ENCODE data around the gene DPYSL5. TPM values are rescaled to one million over a fixed set of nuclear protein-coding genes. Genes with fewer than 3 reads are reported as not detected.
A peak's percentile ranks its signal among the peaks of the same experiment; 100 is the strongest.

Gene DPYSL5
- total and polyA plus RNA-seq, 10 of the 15 experiments (the other 5 are each of a cell fraction or from before 2014, with no cell fraction given): not detected

DNA sequence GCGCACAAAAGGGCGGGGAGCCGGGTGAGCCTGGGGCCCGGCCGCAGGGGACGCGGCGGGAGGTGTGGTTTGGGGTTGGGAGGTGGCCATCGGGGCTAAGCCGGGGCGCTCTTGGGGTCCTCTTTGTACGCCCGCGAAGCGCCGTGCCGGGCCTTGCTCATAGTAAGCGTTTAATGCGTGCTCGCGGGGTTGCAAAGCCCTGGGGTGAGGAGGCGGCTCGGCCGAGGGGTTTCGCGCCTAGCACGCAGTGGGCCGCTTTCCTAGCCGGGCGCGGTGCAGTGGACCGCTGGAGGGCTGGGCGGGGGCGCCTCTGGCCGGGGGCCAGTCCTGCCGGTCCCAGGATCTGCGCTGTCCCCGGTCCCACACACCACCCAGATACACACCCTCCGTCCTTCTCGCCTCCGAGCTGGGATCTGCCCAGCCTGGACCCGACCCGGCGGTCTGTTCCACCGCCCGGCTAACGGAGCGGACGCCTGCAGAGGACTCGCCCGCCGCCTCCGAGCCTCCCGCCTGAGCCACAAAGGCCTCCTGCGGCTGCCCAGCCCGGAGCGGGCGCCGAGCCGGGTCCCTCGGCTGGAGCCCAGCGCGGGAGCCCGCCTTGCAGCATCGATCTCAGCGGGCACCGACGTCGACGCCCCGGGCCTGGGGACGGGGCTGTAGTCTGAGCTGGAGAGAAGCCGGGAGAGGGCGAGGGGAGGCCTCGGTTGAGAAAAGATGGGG is 564 bp downstream of the DPYSL5 start:
- Histone ChIP-seq H3K4me3 (no peak overlapping the region), H3K27ac (ENCODE audit: control insufficient read depth, insufficient read depth) (no peak overlapping the region), H3K4me1 (ENCODE audit: control insufficient read depth, insufficient read depth, low read length) (no peaks in the 10 kb centered on the region), H3K36me3 (ENCODE audit: control insufficient read depth in 2 of 2, insufficient read depth in 2 of 2, low read length in 1 of 2) (no peaks in the 10 kb centered on the region), H4K20me1 (ENCODE audit: control insufficient read depth, insufficient read depth) (no peaks in the 10 kb centered on the region), H3K9me3 (replicated peaks; ENCODE audit: control insufficient read depth, insufficient read depth, low read length) (no peaks in the 10 kb centered on the region), H3K27me3 (replicated peaks in 1 of 2; ENCODE audit: control insufficient read depth in 2 of 2, insufficient read depth in 2 of 2, low read length in 1 of 2) (peaks cover 18 to 27% of the 10 kb centered on the region in 2 experiments), H3K4me2 (ENCODE audit: control insufficient read depth, insufficient read depth) (no peak overlapping the region), H3K9ac (ENCODE audit: control insufficient read depth, insufficient read depth, low read length) (no peak overlapping the region), H3K79me2 (ENCODE audit: control insufficient read depth, insufficient read depth, low read length) (no peaks in the 10 kb centered on the region), H2AFZ (ENCODE audit: control insufficient read depth, low read depth, low read length) (no peak overlapping the region; the same call in 1 of the 2 replicates)
- in situ Hi-C loops (cut with MboI) (no loop called here), intact Hi-C loops (cut with micrococcal nuclease; ENCODE audit: unreplicated experiment) (loop anchor here (10.0 kb wide), 1 partner anchor 166 kb away; no protein-coding TSS in a partner anchor)
- BruUV-seq (replicated peaks): no TSS peak
- WGBS (ENCODE audit: insufficient coverage, insufficient replicate concordance, low lambda C conversion rate, missing lambda C conversion rate): 7% methylated on average over 66 of the region's 75 CpGs
- ChIA-PET POLR2A (no interaction called here), SMC1A (ENCODE audit: uncharacterized antibody, unreplicated experiment) (no interaction called here), CTCF (interaction anchor here (0.6 to 4.2 kb wide), 3 partner anchors 74 to 322 kb away, joined by 4 to 62 read pairs (median 17); no protein-coding TSS in a partner anchor), RAD21 (ENCODE audit: unreplicated experiment) (no interaction called here)
- DNase-seq (ENCODE audit: low read depth, low spot score) (no peak), ATAC-seq (no peak; the same call in 2 of the 3 replicates), FAIRE-seq (no peak)
- TF ChIP-seq RAD51 (IDR thresholded peaks at IDR 0.05) (no peak), MTA2 (IDR thresholded peaks at IDR 0.05; ENCODE audit: low read depth) (no peak), SUZ12 (IDR thresholded peaks at IDR 0.05; ENCODE audit: unreplicated experiment) (peak; percentile 58)

DNA sequence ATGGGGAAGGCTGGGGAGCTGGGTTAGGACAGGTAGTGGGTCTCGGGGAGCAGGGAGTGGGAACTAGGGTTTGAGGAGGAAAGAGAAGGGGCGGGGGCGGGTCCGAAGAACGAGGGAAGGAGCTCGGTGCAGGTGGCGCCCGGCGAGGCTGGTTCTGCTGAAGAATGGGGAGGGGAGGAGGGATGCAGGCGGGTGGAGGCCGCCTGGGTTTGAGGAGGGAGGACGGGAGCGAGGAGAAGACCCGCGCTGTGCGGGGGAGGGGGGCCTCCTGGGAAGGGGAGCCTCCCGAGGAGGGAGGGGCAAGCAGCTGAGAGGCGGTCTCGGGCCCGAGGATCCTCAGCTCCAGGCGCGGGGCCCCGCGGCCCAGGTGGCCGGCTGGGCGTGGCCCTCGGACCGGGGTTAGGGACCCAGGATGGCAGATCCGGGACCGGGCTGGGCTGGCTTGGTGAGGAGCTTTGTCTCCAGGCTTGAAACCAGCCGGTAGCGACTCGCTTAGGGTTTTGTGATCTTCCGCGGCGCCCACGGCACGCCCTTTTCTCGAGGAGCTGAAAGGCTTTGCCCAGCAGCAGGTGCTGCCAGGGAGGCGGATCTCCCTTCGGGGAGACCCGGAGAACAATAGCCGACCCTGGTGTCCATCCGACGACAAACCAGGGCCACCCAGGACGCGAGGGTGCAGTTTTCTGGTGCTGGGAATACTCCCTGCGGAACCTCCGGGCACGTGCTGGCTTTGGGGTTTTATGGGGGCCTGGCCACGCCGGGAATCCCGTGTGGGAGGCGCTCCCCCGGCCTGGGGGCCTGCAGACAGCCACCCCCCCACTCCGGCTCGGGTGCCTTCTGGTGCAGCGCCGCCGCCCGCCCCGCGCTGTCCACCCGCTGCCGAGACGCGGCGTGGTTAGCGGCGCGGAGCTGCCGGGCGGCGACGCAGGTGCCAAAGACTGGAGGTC is 1.4 kb downstream of the DPYSL5 start:
- ATAC-seq: no peak
- DNase-seq (ENCODE audit: low read depth, low spot score): no peak
- no TSS peak for BruUV-seq (replicated peaks)
- H3K36me3 ChIP-seq (ENCODE audit: control insufficient read depth in 2 of 2, insufficient read depth in 2 of 2, low read length in 1 of 2): no peaks in the 10 kb centered on the region
- intact Hi-C loops (cut with micrococcal nuclease; ENCODE audit: unreplicated experiment): loop anchor here (10.0 kb wide), 1 partner anchor 165 kb away; no protein-coding TSS in a partner anchor
- H3K79me2 ChIP-seq (ENCODE audit: control insufficient read depth, insufficient read depth, low read length): no peaks in the 10 kb centered on the region
- H4K20me1 ChIP-seq (ENCODE audit: control insufficient read depth, insufficient read depth): no peaks in the 10 kb centered on the region
- H2AFZ ChIP-seq (ENCODE audit: control insufficient read depth, low read depth, low read length): no peak overlapping the region; the same call in 1 of the 2 replicates
- no peaks in the 10 kb centered on the region for H3K9me3 ChIP-seq (replicated peaks; ENCODE audit: control insufficient read depth, insufficient read depth, low read length)
- peaks cover 18 to 27% of the 10 kb centered on the region in 2 experiments for H3K27me3 ChIP-seq (replicated peaks in 1 of 2; ENCODE audit: control insufficient read depth in 2 of 2, insufficient read depth in 2 of 2, low read length in 1 of 2)
- ChIA-PET CTCF (interaction anchor here (0.6 to 3.7 kb wide), 2 partner anchors 73 to 321 kb away, joined by 4 to 17 read pairs; no protein-coding TSS in a partner anchor), SMC1A (ENCODE audit: uncharacterized antibody, unreplicated experiment) (no interaction called here), RAD21 (ENCODE audit: unreplicated experiment) (no interaction called here), POLR2A (no interaction called here)
- H3K4me2 ChIP-seq (ENCODE audit: control insufficient read depth, insufficient read depth): 0 out of 2 replicates have a peak overlapping the region, but pooled peaks have one; percentile 9
- in situ Hi-C loops (cut with MboI): no loop called here
- no peak overlapping the region for H3K9ac ChIP-seq (ENCODE audit: control insufficient read depth, insufficient read depth, low read length)
- FAIRE-seq: no peak
- H3K4me3 ChIP-seq: no peak overlapping the region
- TF ChIP-seq ESRRA (IDR thresholded peaks at IDR 0.05; ENCODE audit: low read length) (no peak), EZH2 (IDR thresholded peaks at IDR 0.05; ENCODE audit: borderline replicate concordance, control insufficient read depth, low read depth, low read length) (peak; percentile 42; the same call in 1 of the 2 replicates), SUZ12 (IDR thresholded peaks at IDR 0.05; ENCODE audit: unreplicated experiment) (peak; percentile 79)
- H3K4me1 ChIP-seq (ENCODE audit: control insufficient read depth, insufficient read depth, low read length): no peaks in the 10 kb centered on the region
- H3K27ac ChIP-seq (ENCODE audit: control insufficient read depth, insufficient read depth): no peak overlapping the region
- WGBS (ENCODE audit: insufficient coverage, insufficient replicate concordance, low lambda C conversion rate, missing lambda C conversion rate): 16% methylated on average over 50 of the region's 75 CpGs

All from GM12878 (cell line).